HepG2 (cell line): ENCODE data around the gene INF2. TPM values are rescaled to one million over a fixed set of nuclear protein-coding genes. Genes with fewer than 3 reads are reported as not detected.
A peak's percentile ranks its signal among the peaks of the same experiment; 100 is the strongest.

Experiments used
- CENPX ChIP-seq: sonication (generic); formaldehyde crosslinking; IDR thresholded peaks from 2 replicates; pipeline ENCODE4 v1.9.0; 2021; ENCODE audit warnings: mild to moderate bottlenecking, missing genetic modification reagents, moderate library complexity
- CHD4 ChIP-seq: fragments of 200-600 bp; sonication (generic); IDR thresholded peaks from 2 replicates; pipeline ENCODE4 v1.7.0; 2017; ENCODE audit warnings: mild to moderate bottlenecking, low read length, borderline replicate concordance
- E2F5 ChIP-seq: sonication (generic); formaldehyde crosslinking; conservative IDR thresholded peaks from 2 replicates; pipeline ENCODE4 v1.4.0; 2020; ENCODE audit warnings: missing genetic modification reagents
- HOXA9 ChIP-seq: sonication (generic); formaldehyde crosslinking; IDR thresholded peaks from 2 replicates; pipeline ENCODE4 v1.8.1; 2022; ENCODE audit warnings: missing genetic modification reagents, mild to moderate bottlenecking, moderate library complexity, borderline replicate concordance
- KAT8 ChIP-seq: IDR thresholded peaks from 2 replicates; pipeline ENCODE4 v1.6.1; 2016; ENCODE audit warnings: missing genetic modification reagents, missing compliant biosample characterization
- KLF12 ChIP-seq: sonication (generic); formaldehyde crosslinking; IDR thresholded peaks from 2 replicates; pipeline ENCODE4 v1.4.0; 2020; ENCODE audit warnings: missing genetic modification reagents, borderline replicate concordance
- MIER2 ChIP-seq: IDR thresholded peaks from 2 replicates; pipeline ENCODE4 v1.6.1; 2016; ENCODE audit warnings: missing biosample characterization, missing genetic modification reagents
- MLXIP ChIP-seq: sonication (generic); formaldehyde crosslinking; IDR thresholded peaks from 2 replicates; pipeline ENCODE4 v1.9.0; 2021; ENCODE audit warnings: missing genetic modification reagents, borderline replicate concordance
- MYC ChIP-seq: sonication (generic); formaldehyde crosslinking; IDR thresholded peaks from 2 replicates; pipeline ENCODE4 v1.9.0; 2021; ENCODE audit warnings: missing genetic modification reagents, borderline replicate concordance
- NONO ChIP-seq, 2 experiments: fragments of 450-650 bp in 1 of 2; sonication (generic) in 1 of 2; formaldehyde crosslinking in 1 of 2; IDR thresholded peaks in 1 of 2; conservative IDR thresholded peaks in 1 of 2; 2 replicates each; pipeline versions ENCODE4 v1.6.1 to v1.8.0; 2017 to 2022; ENCODE audit warnings: mild to moderate bottlenecking in 1 of 2, missing genetic modification reagents in 1 of 2, moderate library complexity in 1 of 2
- PITX1 ChIP-seq: sonication (generic); formaldehyde crosslinking; IDR thresholded peaks from 2 replicates; pipeline ENCODE4 v1.5.1; 2020; ENCODE audit warnings: mild to moderate bottlenecking, missing genetic modification reagents
- POLR2G ChIP-seq: fragments of 200-400 bp; formaldehyde crosslinking; IDR thresholded peaks from 2 replicates; pipeline ENCODE4 v1.6.1; 2018; ENCODE audit warnings: mild to moderate bottlenecking, low read depth, low read length, moderate library complexity
- REXO4 ChIP-seq: sonication (generic); formaldehyde crosslinking; IDR thresholded peaks from 2 replicates; pipeline ENCODE4 v1.8.0; 2022; ENCODE audit warnings: missing genetic modification reagents, mild to moderate bottlenecking, borderline replicate concordance
- SMAD1 ChIP-seq: sonication (generic); formaldehyde crosslinking; IDR thresholded peaks from 2 replicates; pipeline ENCODE4 v1.4.0; 2020; ENCODE audit warnings: missing genetic modification reagents, low read depth, mild to moderate bottlenecking, borderline replicate concordance
- TARDBP ChIP-seq: sonication (generic); formaldehyde crosslinking; IDR thresholded peaks from 2 replicates; pipeline ENCODE4 v1.8.0; 2022; ENCODE audit warnings: mild to moderate bottlenecking, missing genetic modification reagents
- ZBTB20 ChIP-seq: sonication (generic); formaldehyde crosslinking; IDR thresholded peaks from 2 replicates; pipeline ENCODE4 v1.8.1; 2023; ENCODE audit warnings: missing genetic modification reagents, low read depth, mild to moderate bottlenecking, borderline replicate concordance
- ZBTB3 ChIP-seq: sonication (generic); formaldehyde crosslinking; IDR thresholded peaks from 2 replicates; pipeline ENCODE4 v1.4.0; 2020; ENCODE audit warnings: low read depth, mild to moderate bottlenecking, moderate library complexity, missing genetic modification reagents, borderline replicate concordance
- ZNF329 ChIP-seq: sonication (generic); formaldehyde crosslinking; IDR thresholded peaks from 2 replicates; pipeline ENCODE4 v1.9.0; 2021; ENCODE audit warnings: low read depth, mild to moderate bottlenecking, missing genetic modification reagents
- ZNF510 ChIP-seq: sonication (generic); formaldehyde crosslinking; IDR thresholded peaks from 2 replicates; pipeline ENCODE4 v1.4.0; 2020; ENCODE audit warnings: low read depth, mild to moderate bottlenecking, missing genetic modification reagents
- ZNF543 ChIP-seq: sonication (generic); formaldehyde crosslinking; IDR thresholded peaks from 2 replicates; pipeline ENCODE4 v1.4.0; 2020; ENCODE audit warnings: mild to moderate bottlenecking, missing genetic modification reagents
- ZNF850 ChIP-seq: sonication (generic); formaldehyde crosslinking; conservative IDR thresholded peaks from 2 replicates; pipeline ENCODE4 v1.9.0; 2021; ENCODE audit warnings: mild to moderate bottlenecking, missing genetic modification reagents
- polyA plus RNA-seq, 8 experiments: library from polyadenylated mRNA; depleted of rRNA in 3 of 8; stranded (reverse) in 7 of 8; unstranded in 1 of 8; fragments of >200 nt; fragmentation: Illumina TruSeq in 4 of 8; extraction: Trizol in 4 of 8; gene quantifications; 2 replicates each; pipeline versions ENCODE4 v1.2.1 to v1.2.3, GENCODE V29; 2011 to 2016; ENCODE audit warnings: low read depth in 4 of 8, missing spikeins in 1 of 8, mixed read lengths in 1 of 8; ENCODE audit not compliant: insufficient read depth in 1 of 8
- total RNA-seq, 5 experiments: library from RNA; depleted of rRNA; stranded (reverse); fragments of >200 nt; fragmentation: Illumina TruSeq; extraction: Trizol; gene quantifications; 2 replicates each; pipeline ENCODE4 v1.2.3, GENCODE V29; 2016; ENCODE audit warnings: low read depth in 1 of 5
- TF ChIP-seq, protein P1 (sequence below): sonication (generic); IDR thresholded peaks from 2 replicates; pipeline ENCODE4 v1.6.1; 2016; ENCODE audit warnings: low read depth, borderline replicate concordance
- TF ChIP-seq, protein P2 (sequence below): sonication (generic); formaldehyde crosslinking; IDR thresholded peaks from 2 replicates; pipeline ENCODE4 v1.8.1; 2023; ENCODE audit warnings: mild to moderate bottlenecking, moderate library complexity, missing genetic modification reagents

INF2 gene
- total and polyA plus RNA-seq, 2 of the 13 experiments (the other 11 are each of a cell fraction or from before 2014, with no cell fraction given): 16.4 to 26.4 TPM

DNA sequence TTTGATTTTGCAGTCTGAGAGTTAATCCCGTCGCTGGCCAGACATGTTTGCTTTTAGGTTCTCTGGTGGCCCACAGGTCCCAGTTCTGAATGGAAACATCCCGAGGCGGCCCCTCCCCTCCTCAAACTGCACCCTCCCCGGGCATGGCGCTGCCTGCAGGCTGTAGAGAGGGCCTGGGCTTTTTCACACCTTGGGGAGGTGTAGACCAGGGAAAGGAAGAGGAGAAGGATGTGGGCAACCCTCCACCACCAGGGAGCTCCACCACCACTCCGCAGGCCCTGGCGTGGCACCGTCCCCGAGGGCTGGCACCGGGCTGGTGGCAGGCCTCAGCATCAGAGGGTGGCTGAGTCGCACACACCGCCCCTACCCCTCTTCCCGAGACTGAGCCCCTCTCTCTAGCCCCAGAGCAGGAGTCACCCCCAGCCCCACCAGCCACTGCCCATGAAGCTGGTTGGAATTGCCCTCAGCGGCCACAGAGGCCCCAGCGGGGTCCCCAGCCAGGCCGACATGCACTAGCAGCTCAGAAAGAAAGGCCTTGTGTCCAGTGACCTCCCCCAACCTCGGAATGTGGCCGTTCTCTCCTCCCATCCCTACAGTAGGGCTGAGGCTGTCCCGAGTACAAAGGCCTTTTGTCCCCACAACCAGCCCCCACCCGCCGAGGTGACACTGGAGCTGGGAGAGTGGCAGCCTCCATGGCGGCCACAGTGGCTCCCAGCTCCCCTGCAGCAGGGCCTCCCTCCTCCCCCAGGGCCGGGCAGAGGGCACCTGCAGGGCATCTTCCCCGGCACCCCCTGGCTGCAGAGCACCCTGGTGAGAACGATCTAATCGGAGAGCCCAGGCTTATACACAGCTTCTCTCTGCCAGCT lies 23.5 kb upstream of the INF2 start (continued):
- no peak for TF ChIP-seq MLXIP (CRISPR knock-in tag)
- TF ChIP-seq MYC: peak; percentile 71
- TF ChIP-seq CENPX: no peak
- TF ChIP-seq PITX1 (CRISPR knock-in tag): peak; percentile 93
- peak; percentile 79 for TF ChIP-seq TARDBP (CRISPR knock-in tag)
- no peak for TF ChIP-seq NONO (IDR thresholded peaks at IDR 0.05)
- 0 out of 2 replicates have a peak, but pooled peaks have one; percentile 74 for TF ChIP-seq NONO (CRISPR knock-in tag; conservative IDR thresholded peaks at IDR 0.05)
- TF ChIP-seq ZNF510 (CRISPR knock-in tag): no peak
- TF ChIP-seq HOXA9 (CRISPR knock-in tag): no peak
- TF ChIP-seq ZNF543 (CRISPR knock-in tag): peak; percentile 61
- TF ChIP-seq REXO4: no peak
- TF ChIP-seq, protein P1, sequence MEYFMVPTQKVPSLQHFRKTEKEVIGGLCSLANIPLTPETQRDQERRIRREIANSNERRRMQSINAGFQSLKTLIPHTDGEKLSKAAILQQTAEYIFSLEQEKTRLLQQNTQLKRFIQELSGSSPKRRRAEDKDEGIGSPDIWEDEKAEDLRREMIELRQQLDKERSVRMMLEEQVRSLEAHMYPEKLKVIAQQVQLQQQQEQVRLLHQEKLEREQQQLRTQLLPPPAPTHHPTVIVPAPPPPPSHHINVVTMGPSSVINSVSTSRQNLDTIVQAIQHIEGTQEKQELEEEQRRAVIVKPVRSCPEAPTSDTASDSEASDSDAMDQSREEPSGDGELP: no peak; the same call in 1 of the 2 replicates
- no peak; the same call in 1 of the 2 replicates for TF ChIP-seq MIER2
- peak; percentile 90 for TF ChIP-seq POLR2G
- TF ChIP-seq E2F5 (CRISPR knock-in tag): no peak
- TF ChIP-seq ZBTB20 (CRISPR knock-in tag): no peak
- peak; percentile 94; the same call in 1 of the 2 replicates for TF ChIP-seq ZBTB3 (CRISPR knock-in tag)
- TF ChIP-seq ZNF850 (CRISPR knock-in tag): no peak
- TF ChIP-seq SMAD1 (CRISPR knock-in tag): no peak
- TF ChIP-seq, protein P2, sequence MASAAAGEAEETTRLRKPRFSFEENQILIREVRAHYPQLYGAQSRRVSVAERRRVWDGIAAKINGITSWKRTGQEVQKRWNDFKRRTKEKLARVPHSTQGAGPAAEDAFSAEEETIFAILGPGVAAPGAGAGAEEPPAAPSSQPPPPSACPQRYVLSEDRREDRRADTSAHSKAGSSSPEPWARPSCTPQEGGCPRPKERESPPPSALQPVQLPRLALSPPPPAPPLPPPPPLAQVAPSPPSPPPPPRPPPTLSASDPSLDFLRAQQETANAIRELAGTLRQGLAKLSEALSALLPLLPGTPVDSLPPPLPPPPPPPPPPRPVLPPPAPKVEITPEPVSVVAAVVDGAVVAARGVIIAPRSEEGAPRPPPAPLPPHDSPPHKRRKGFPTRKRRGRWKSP (CRISPR knock-in tag): peak; percentile 71
- TF ChIP-seq CHD4: no peak
- TF ChIP-seq ZNF329: no peak
- no peak; the same call in 1 of the 2 replicates for TF ChIP-seq KAT8 (CRISPR knock-in tag)
- TF ChIP-seq KLF12 (CRISPR knock-in tag): no peak
